OCI-LY1 (cell line): ENCODE measurements around the gene EXOC6.

Experiments
- H2AFZ ChIP-seq: fragments of 200-600 bp; sonication (generic), shearing (Covaris generic); 2 replicates; pipeline ENCODE4 v1.6.0; 2014; ENCODE audit warnings: antibody characterized with exemption, mild to moderate bottlenecking, low read length
- H3F3A ChIP-seq: fragments of 200-600 bp; sonication (generic), shearing (Covaris generic); 2 replicates; pipeline ENCODE4 v1.6.0; 2014; ENCODE audit warnings: mild to moderate bottlenecking, antibody characterized with exemption, low read length, moderate library complexity; ENCODE audit not compliant: insufficient read depth
- H3K27ac ChIP-seq: fragments of 200-600 bp; sonication (generic); 2 replicates; pipeline ENCODE4 v1.5.1; 2014; ENCODE audit warnings: low read length, mixed run types, mild to moderate bottlenecking, low read depth; ENCODE audit not compliant: poor library complexity, severe bottlenecking
- H3K27me3 ChIP-seq: fragments of 200-600 bp; sonication (generic); 2 replicates; pipeline ENCODE4 v1.6.0; 2014; ENCODE audit warnings: antibody characterized with exemption, mild to moderate bottlenecking, low read length, moderate library complexity; ENCODE audit not compliant: insufficient read depth
- H3K36me3 ChIP-seq: fragments of 200-600 bp; sonication (generic); 2 replicates; pipeline ENCODE4 v1.6.1; 2014; ENCODE audit warnings: mild to moderate bottlenecking, antibody characterized with exemption, low read length, moderate library complexity, mixed read lengths; ENCODE audit not compliant: insufficient read depth
- H3K4me1 ChIP-seq: fragments of 200-600 bp; sonication (generic); 2 replicates; pipeline ENCODE4 v1.5.1; 2014; ENCODE audit warnings: mild to moderate bottlenecking, low read length, moderate library complexity; ENCODE audit not compliant: insufficient read depth, severe bottlenecking
- H3K4me2 ChIP-seq: fragments of 200-600 bp; sonication (generic), shearing (Covaris generic); 2 replicates; pipeline ENCODE4 v1.6.1; 2014; ENCODE audit warnings: low read length
- H3K4me3 ChIP-seq: fragments of 200-600 bp; sonication (generic); 2 replicates; pipeline ENCODE4 v1.5.1; 2014; ENCODE audit warnings: low read length, low read depth, mild to moderate bottlenecking, mixed read lengths; ENCODE audit not compliant: poor library complexity, severe bottlenecking
- H3K79me2 ChIP-seq: fragments of 200-600 bp; shearing (Covaris generic); 2 replicates; pipeline ENCODE4 v1.6.1; 2016; ENCODE audit warnings: mixed run types, low read length, mixed read lengths; ENCODE audit not compliant: insufficient read depth
- H3K9ac ChIP-seq: fragments of 200-600 bp; sonication (generic), shearing (Covaris generic); 2 replicates; pipeline ENCODE4 v1.6.1; 2014; ENCODE audit warnings: mild to moderate bottlenecking, low read length, mixed read lengths
- H3K9me2 ChIP-seq: fragments of 200-600 bp; sonication (generic), shearing (Covaris generic); 2 replicates; pipeline ENCODE4 v1.6.1; 2014; ENCODE audit warnings: low read depth, mild to moderate bottlenecking, low read length, mixed read lengths
- H3K9me3 ChIP-seq: fragments of 200-600 bp; shearing (Covaris generic); 2 replicates; pipeline ENCODE4 v1.6.1; 2014; ENCODE audit warnings: low read length, mixed read lengths
- H4K20me1 ChIP-seq: fragments of 200-600 bp; sonication (generic), shearing (Covaris generic); 2 replicates; pipeline ENCODE4 v1.6.0; 2016; ENCODE audit warnings: mild to moderate bottlenecking, low read length; ENCODE audit not compliant: insufficient read depth
- CTCF ChIP-seq: fragments of 200-600 bp; sonication (generic), shearing (Covaris generic); IDR thresholded peaks from 2 replicates; pipeline ENCODE4 v1.5.1; 2017; ENCODE audit warnings: mild to moderate bottlenecking, antibody characterized with exemption, low read length, moderate library complexity, mixed read lengths
- EZH2 ChIP-seq: fragments of 200-600 bp; sonication (generic), shearing (Covaris generic); IDR thresholded peaks from 2 replicates; pipeline ENCODE4 v1.8.0; 2017; ENCODE audit warnings: borderline replicate concordance, mixed run types, mild to moderate bottlenecking, antibody characterized with exemption, low read length, moderate library complexity, mixed read lengths

Gene EXOC6

GRCh38 chr10:93034426-93034825 is 186.1 kb downstream of the EXOC6 start:
- TF ChIP-seq EZH2 = no peak
- Histone ChIP-seq H3K9me2 (no peaks in the 10 kb centered on the region), H3K9me3 (no peaks in the 10 kb centered on the region), H3K4me3 (no peak overlapping the region), H3K79me2 (no peaks in the 10 kb centered on the region), H3K9ac (no peak overlapping the region), H3F3A (no peaks in the 10 kb centered on the region), H3K27ac (no peak overlapping the region), H4K20me1 (no peaks in the 10 kb centered on the region), H2AFZ (no peak overlapping the region), H3K4me2 (no peak overlapping the region), H3K4me1 (no peaks in the 10 kb centered on the region), H3K36me3 (no peaks in the 10 kb centered on the region), H3K27me3 (no peaks in the 10 kb centered on the region)

GRCh38 chr10:93039110-93039509 is 190.8 kb downstream of the EXOC6 start:
- Histone ChIP-seq H3K9me3 (no peaks in the 10 kb centered on the region), H4K20me1 (no peaks in the 10 kb centered on the region), H3K27ac (no peak overlapping the region), H3K27me3 (no peaks in the 10 kb centered on the region), H3K36me3 (no peaks in the 10 kb centered on the region), H3K9me2 (no peaks in the 10 kb centered on the region), H3K4me3 (no peak overlapping the region), H3F3A (no peaks in the 10 kb centered on the region), H3K9ac (no peak overlapping the region), H2AFZ (no peak overlapping the region), H3K4me2 (no peak overlapping the region), H3K79me2 (no peaks in the 10 kb centered on the region), H3K4me1 (no peaks in the 10 kb centered on the region)
- TF ChIP-seq CTCF (no peak), EZH2 (no peak)

- H3K9me3 ChIP-seq = no peaks in the 10 kb centered on the region
- H3K79me2 ChIP-seq = no peaks in the 10 kb centered on the region
- TF ChIP-seq CTCF (peak; percentile 58), EZH2 (no peak)
- H3K27me3 ChIP-seq = no peaks in the 10 kb centered on the region
- no peaks in the 10 kb centered on the region for H4K20me1 ChIP-seq
- H2AFZ ChIP-seq = no peak overlapping the region
- no peaks in the 10 kb centered on the region for H3K36me3 ChIP-seq
- no peak overlapping the region for H3K4me2 ChIP-seq
- H3K9me2 ChIP-seq = no peaks in the 10 kb centered on the region
- no peaks in the 10 kb centered on the region for H3K4me1 ChIP-seq
- H3F3A ChIP-seq = no peaks in the 10 kb centered on the region
- no peak overlapping the region for H3K4me3 ChIP-seq
- H3K9ac ChIP-seq = no peak overlapping the region
- H3K27ac ChIP-seq = no peak overlapping the region
Measured at GRCh38 chr10:93039721-93040120, 191.4 kb downstream of the EXOC6 start.

GRCh38 chr10:93054486-93054885 is 206.2 kb downstream of the EXOC6 start:
- Histone ChIP-seq H3F3A (no peaks in the 10 kb centered on the region), H3K27ac (no peak overlapping the region), H3K27me3 (no peaks in the 10 kb centered on the region), H4K20me1 (no peaks in the 10 kb centered on the region), H3K79me2 (no peaks in the 10 kb centered on the region), H3K9ac (no peak overlapping the region), H3K36me3 (no peaks in the 10 kb centered on the region), H3K9me3 (no peaks in the 10 kb centered on the region), H3K4me3 (no peak overlapping the region), H2AFZ (no peak overlapping the region), H3K4me1 (no peaks in the 10 kb centered on the region), H3K9me2 (no peaks in the 10 kb centered on the region), H3K4me2 (no peak overlapping the region)
- no peak for TF ChIP-seq CTCF
- TF ChIP-seq EZH2 = no peak
